Stomach (tissue), 9 donors: ENCODE measurements around the gene CSMD2. TPM values are rescaled to one million over a fixed set of nuclear protein-coding genes. Genes with fewer than 3 reads are reported as not detected.

Experiments
- DNase-seq, 2 donors: peaks; one replicate each; pipeline versions ENCODE4 v3.0.0 to v3.0.0-alpha.2; 2013 to 2019
- H3K27ac ChIP-seq, 5 donors: fragments of 200-600 bp in 4 of 5; sonication (generic) in 4 of 5; one replicate each; pipeline ENCODE4 v1.5.1; 2013 to 2019; ENCODE audit warnings: mild to moderate bottlenecking in 1 of 5, moderate library complexity in 1 of 5
- H3K27me3 ChIP-seq, 3 donors: fragments of 200-600 bp; sonication (generic); one replicate each; pipeline ENCODE4 v1.5.1; 2017 to 2019; ENCODE audit warnings: mixed run types in 1 of 3
- H3K36me3 ChIP-seq, 4 donors: fragments of 200-600 bp; sonication (generic); 1 replicate in 3 of 4; 2 replicates in 1 of 4; pipeline ENCODE4 v1.5.1; 2016 to 2019
- H3K4me1 ChIP-seq, 4 donors: fragments of 200-600 bp; sonication (generic); one replicate each; pipeline ENCODE4 v1.5.1; 2016 to 2019
- H3K4me3 ChIP-seq, 4 donors: fragments of 200-600 bp; sonication (generic) in 3 of 4; one replicate each; pipeline ENCODE4 v1.5.1; 2016 to 2019; ENCODE audit warnings: mild to moderate bottlenecking in 1 of 4
- H3K9me3 ChIP-seq, 4 donors: fragments of 200-600 bp; sonication (generic); one replicate each; pipeline ENCODE4 v1.5.1; 2016 to 2019
- CTCF ChIP-seq, 7 experiments: fragments of 450-650 bp in 4 of 7; fragments of 200-600 bp in 3 of 7; sonication (generic) in 3 of 7; IDR thresholded peaks; one replicate each; pipeline ENCODE4 v1.5.1; 2016 to 2019; ENCODE audit warnings: antibody characterized with exemption in 7 of 7, control low read depth in 2 of 7, mild to moderate bottlenecking in 1 of 7
- EP300 ChIP-seq: sonication (generic); formaldehyde crosslinking; IDR thresholded peaks from one replicate; pipeline ENCODE4 v1.6.1; 2017; ENCODE audit warnings: antibody characterized with exemption
- POLR2A ChIP-seq, 4 donors: fragments of 450-650 bp; IDR thresholded peaks; one replicate each; pipeline ENCODE4 v1.6.1; 2016; ENCODE audit warnings: antibody characterized with exemption in 4 of 4, control low read depth in 2 of 4, mild to moderate bottlenecking in 1 of 4, moderate library complexity in 1 of 4
- POLR2AphosphoS5 ChIP-seq, 3 donors: sonication (generic); formaldehyde crosslinking; IDR thresholded peaks; one replicate each; pipeline ENCODE4 v1.6.1; 2016; ENCODE audit warnings: antibody characterized with exemption in 3 of 3
- WGBS, 5 donors: extraction: QIAGEN DNeasy Blood & Tissue Kit in 3 of 5; methylation state at CpG; one replicate each; pipeline versions ENCODE4 v1.1.5 to v1.1.7; 2013 to 2018; 5-methylcytosine and 5-hydroxymethylcytosine counted together
- intact Hi-C: fragments of 100-400 bp; cut with DNase I; formaldehyde crosslinking; loops from one replicate; pipeline ENCODE4 v1.15.1; 2023; ENCODE audit warnings: low total_unique reads
- polyA plus RNA-seq, 3 donors: library from polyadenylated mRNA; stranded (reverse); fragments of 200-250 nt; gene quantifications; one replicate each; pipeline ENCODE4 v1.2.3, GENCODE V29; 2013
- total RNA-seq, 5 donors: library from RNA; depleted of rRNA; stranded (reverse); fragments of >200 nt; gene quantifications; one replicate each; pipeline versions ENCODE4 v1.1.0 to v1.2.3, GENCODE V29; 2014 to 2016
- donor health status: healthy with polysubstance abuse.
- donor health status: Bipolar disorder and iron deficiency.
- donor health status: healthy.

Gene CSMD2
- total and polyA plus RNA-seq, 8 donors = 0.10 to 3.5 (median 0.37) TPM; not detected in 1

- H3K27me3 ChIP-seq = peaks cover 0 to 33% (median 0%) of the 10 kb centered on the region in 3 donors
- no peaks in the 10 kb centered on the region for H3K4me1 ChIP-seq
- TF ChIP-seq EP300 = no peak
- TF ChIP-seq POLR2AphosphoS5 (IDR thresholded peaks at IDR 0.05) = no peak
- TF ChIP-seq POLR2A (IDR thresholded peaks at IDR 0.05) = no peak
- TF ChIP-seq CTCF (IDR thresholded peaks at IDR 0.05) = no peak
- no peaks in the 10 kb centered on the region for H3K36me3 ChIP-seq
- H3K4me3 ChIP-seq = no peak overlapping the region
- 86 to 93% (median 92%) methylated on average over 13 to 18 of the region's 18 CpGs for WGBS, 5 donors
- no peak for DNase-seq
- no peak overlapping the region for H3K27ac ChIP-seq
- intact Hi-C loops = no loop called here
- H3K9me3 ChIP-seq = no peaks in the 10 kb centered on the region
These were observed 450.6 kb downstream of the CSMD2 start for GRCh38 chr1:33714421-33714820.

GRCh38 chr1:33713058-33713877 lies 451.8 kb downstream of the CSMD2 start:
- 63 to 75% (median 67%) methylated on average over 9 of the region's 9 CpGs for WGBS, 5 donors
- Histone ChIP-seq H3K27me3 (peaks cover 0 to 33% (median 0%) of the 10 kb centered on the region in 3 donors), H3K27ac (no peak overlapping the region), H3K4me1 (no peaks in the 10 kb centered on the region), H3K36me3 (no peaks in the 10 kb centered on the region), H3K9me3 (no peaks in the 10 kb centered on the region), H3K4me3 (no peak overlapping the region)
- TF ChIP-seq POLR2AphosphoS5 (IDR thresholded peaks at IDR 0.05) (no peak), POLR2A (IDR thresholded peaks at IDR 0.05) (no peak), CTCF (IDR thresholded peaks at IDR 0.05) (no peak), EP300 (no peak)
- intact Hi-C loops = no loop called here
- no peak for DNase-seq

GRCh38 chr1:33712186-33712585 lies 452.8 kb downstream of the CSMD2 start:
- intact Hi-C loops = no loop called here

GRCh38 chr1:33711511-33711910 lies 453.5 kb downstream of the CSMD2 start:
- no peak for TF ChIP-seq CTCF (IDR thresholded peaks at IDR 0.05)
- TF ChIP-seq EP300 = no peak
- no peak for TF ChIP-seq POLR2A (IDR thresholded peaks at IDR 0.05)
- no peak for TF ChIP-seq POLR2AphosphoS5 (IDR thresholded peaks at IDR 0.05)
- peaks cover 0 to 33% (median 0%) of the 10 kb centered on the region in 3 donors for H3K27me3 ChIP-seq
- no peak overlapping the region for H3K27ac ChIP-seq
- no peaks in the 10 kb centered on the region for H3K36me3 ChIP-seq
- WGBS, 5 donors = 26 to 45% (median 40%) methylated on average over 6 of the region's 6 CpGs
- no peaks in the 10 kb centered on the region for H3K4me1 ChIP-seq
- H3K4me3 ChIP-seq = no peak overlapping the region
- intact Hi-C loops = no loop called here
- H3K9me3 ChIP-seq = no peaks in the 10 kb centered on the region
- DNase-seq = no peak

More at GRCh38 chr1:33712186-33712585, 452.8 kb downstream of the CSMD2 start:
- TF ChIP-seq CTCF (IDR thresholded peaks at IDR 0.05) (no peak), POLR2A (IDR thresholded peaks at IDR 0.05) (no peak)
- whole genome bisulfite sequencing, 5 donors = 43 to 64% (median 50%) methylated on average over 6 of the region's 6 CpGs
- no peak for DNase-seq
- H3K27me3 ChIP-seq = peaks cover 0 to 33% (median 0%) of the 10 kb centered on the region in 3 donors
- no peak overlapping the region for H3K4me3 ChIP-seq
- no peak overlapping the region for H3K27ac ChIP-seq
- H3K9me3 ChIP-seq = no peaks in the 10 kb centered on the region
- no peaks in the 10 kb centered on the region for H3K36me3 ChIP-seq
- no peaks in the 10 kb centered on the region for H3K4me1 ChIP-seq
